ENCODE data around the gene PIH1D2. TPM values are rescaled to one million over a fixed set of nuclear protein-coding genes. Genes with fewer than 3 reads are reported as not detected.
"Not testable (repeated sequence)": the region's sequence is repeated elsewhere in the genome, so short reads cannot be mapped to it uniquely, and the experiment has no call there.

Gene PIH1D2
- total RNA-seq, 1 experiment from 2014 or later: 1.8 TPM

DNA sequence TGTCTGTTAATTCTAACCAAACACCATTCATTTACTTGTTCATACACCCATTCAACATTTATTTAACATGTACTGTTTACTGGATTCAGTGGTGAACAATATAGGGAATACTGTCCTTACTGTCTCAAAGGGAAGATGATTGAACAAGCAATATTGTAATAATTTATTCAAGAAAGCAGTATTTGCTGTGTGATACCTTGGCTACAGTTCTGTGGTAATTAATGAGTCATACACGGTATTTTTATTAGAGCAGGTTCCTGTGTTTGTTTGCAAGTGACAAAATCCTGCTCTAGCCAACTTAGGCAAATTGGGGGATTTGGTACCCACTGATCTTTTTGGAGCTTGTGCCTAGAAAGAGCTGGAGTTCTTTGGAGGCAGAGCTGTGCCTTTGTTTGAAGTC is 15.7 kb downstream of the PIH1D2 start:
- no peak for DNase-seq (ENCODE audit: extremely low read depth, low read depth)

- no peak for DNase-seq (ENCODE audit: extremely low read depth, low read depth)
Measured at GRCh38 chr11:112057170-112057569, 16.6 kb downstream of the PIH1D2 start.

GRCh38 chr11:112051768-112052167 is 22.0 kb downstream of the PIH1D2 start:
- DNase-seq (ENCODE audit: extremely low read depth, low read depth): no peak

DNA sequence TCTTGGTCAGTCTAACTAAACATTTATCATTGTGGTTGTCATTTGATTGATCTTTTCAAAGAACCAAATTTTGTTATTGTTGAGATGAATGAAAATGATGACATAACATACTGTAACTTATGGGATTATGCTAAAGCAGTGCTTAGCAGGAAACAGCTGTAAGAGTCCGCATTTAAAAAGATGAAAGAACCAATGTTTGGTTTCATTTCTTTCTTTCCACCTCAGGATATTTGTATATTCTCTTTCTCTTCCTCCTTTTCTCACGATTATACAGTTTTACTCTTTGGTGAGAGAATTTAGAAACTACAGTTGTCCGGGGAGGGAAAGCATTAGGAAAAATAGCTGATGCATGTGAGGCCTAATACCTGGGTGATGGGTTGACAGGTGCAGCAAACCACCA is 23.1 kb downstream of the PIH1D2 start:
- no peak for DNase-seq (ENCODE audit: extremely low read depth, low read depth)

- DNase-seq (ENCODE audit: extremely low read depth, low read depth): no peak
Measured at GRCh38 chr11:112049777-112050176, 24.0 kb downstream of the PIH1D2 start.

DNA sequence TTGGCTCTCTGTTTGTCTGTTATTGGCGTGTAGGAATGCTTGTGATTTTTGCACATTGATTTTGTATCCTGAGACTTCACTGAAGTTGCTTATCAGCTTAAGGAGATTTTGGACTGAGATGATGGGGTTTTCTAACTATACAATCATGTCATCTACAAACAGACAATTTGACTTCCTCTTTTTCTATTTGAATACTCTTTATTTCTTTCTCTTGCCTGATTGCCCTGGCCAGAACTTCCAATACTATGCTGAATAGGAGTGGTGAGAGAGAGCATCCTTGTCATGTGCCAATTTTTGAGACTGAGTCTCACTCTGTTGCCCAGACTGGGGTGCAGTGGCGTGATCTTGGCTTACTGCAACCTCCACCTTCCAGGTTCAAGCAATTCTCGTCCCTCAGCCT is 25.6 kb downstream of the PIH1D2 start:
- not testable (repeated sequence) for DNase-seq (ENCODE audit: extremely low read depth, low read depth)

DNA sequence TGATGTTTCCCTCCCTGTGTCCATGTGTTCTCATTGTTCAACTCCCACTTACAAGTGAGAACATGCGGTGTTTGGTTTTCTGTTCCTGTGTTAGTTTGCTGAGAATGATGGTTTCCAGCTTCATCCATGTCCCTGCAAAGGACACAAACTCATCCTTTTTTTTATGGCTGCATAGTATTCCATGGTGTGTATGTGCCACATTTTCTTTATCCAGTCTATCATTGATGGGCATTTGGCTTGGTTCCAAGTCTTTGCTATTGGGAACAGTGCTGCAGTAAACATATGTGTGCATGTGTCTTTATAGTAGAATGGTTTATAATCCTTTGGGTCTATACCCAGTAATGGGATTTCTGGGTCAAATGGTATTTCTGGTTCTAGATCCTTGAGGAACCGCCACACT is 27.2 kb downstream of the PIH1D2 start:
- not testable (repeated sequence) for DNase-seq (ENCODE audit: extremely low read depth, low read depth)

DNA sequence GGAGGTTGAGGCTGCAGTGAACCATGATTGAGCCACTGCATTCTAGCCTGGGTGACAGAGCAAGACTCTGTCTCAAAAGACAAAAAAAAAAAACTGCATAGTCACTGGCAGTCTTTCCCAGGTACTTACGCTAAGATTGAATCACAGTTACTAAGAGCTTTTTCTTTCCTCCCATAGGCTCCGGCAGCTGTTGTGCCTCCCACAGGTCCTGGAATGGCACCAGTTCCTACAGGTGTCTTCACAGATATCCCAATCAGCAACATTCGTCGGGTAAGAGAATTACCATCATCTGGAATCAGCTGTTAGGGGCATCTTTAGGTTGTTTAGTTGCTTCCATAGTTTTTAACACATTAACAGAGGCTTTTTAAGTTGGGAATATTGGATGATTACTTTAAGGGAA is 28.9 kb downstream of the PIH1D2 start:
- no peak for DNase-seq (ENCODE audit: extremely low read depth, low read depth)

GRCh38 chr11:112042961-112043304 is 30.9 kb downstream of the PIH1D2 start:
- no peak for DNase-seq (ENCODE audit: extremely low read depth, low read depth)

- DNase-seq (ENCODE audit: extremely low read depth, low read depth): no peak
Measured at GRCh38 chr11:112042161-112042960, 31.5 kb downstream of the PIH1D2 start.

DNA sequence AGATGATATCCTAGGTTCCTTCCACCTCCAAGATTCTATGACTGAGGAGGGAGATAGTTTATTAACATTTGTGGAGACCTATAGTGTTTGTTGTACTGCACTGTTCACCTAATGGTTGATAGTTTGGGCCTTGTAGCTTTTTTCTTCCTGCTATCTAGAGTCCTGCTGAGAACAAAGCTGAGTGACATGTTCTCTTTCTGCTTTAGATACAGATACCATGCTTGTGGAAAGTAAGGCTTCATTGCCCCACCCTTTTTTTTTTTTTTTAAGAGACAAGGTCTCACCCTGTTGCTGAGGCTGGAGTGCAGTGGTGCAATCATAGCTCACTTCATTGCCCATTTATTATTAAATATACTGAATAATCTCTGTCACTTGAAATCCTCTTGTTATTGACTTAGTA is 36.3 kb downstream of the PIH1D2 start:
- DNase-seq (ENCODE audit: extremely low read depth, low read depth): no peak

GRCh38 chr11:112033902-112034301 is 39.9 kb downstream of the PIH1D2 start:
- DNase-seq (ENCODE audit: extremely low read depth, low read depth): no peak

DNA sequence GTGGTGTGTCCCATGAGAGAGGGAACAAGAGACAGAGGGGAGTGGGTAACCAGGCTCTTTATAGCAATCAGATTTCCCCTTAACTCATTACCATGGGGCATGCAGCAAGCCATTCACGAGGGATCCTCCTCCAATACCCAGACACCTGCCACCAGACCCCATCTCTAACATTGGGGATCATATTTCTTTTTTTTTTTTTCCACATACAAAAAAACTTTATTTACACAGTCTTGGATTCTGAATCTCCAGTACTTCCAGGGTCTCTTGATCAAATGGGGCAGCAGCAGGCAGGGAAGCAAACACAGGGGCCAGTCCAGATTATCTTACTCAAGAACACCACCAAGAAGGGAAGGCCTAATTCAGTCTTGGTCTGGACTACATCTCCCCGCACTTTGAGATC is 44.4 kb downstream of the PIH1D2 start:
- DNase-seq (ENCODE audit: extremely low read depth, low read depth): no peak

- not testable (repeated sequence) for DNase-seq (ENCODE audit: extremely low read depth, low read depth)
Measured at GRCh38 chr11:112026784-112027410, 46.9 kb downstream of the PIH1D2 start.

- no peak for DNase-seq (ENCODE audit: extremely low read depth, low read depth)
Measured at GRCh38 chr11:112025707-112026106, 48.1 kb downstream of the PIH1D2 start.

GRCh38 chr11:112024773-112025678 is 48.8 kb downstream of the PIH1D2 start, which contains the start of gene DLAT:
TSS of gene DLAT (plus strand) at chr11:112025408. CDS start at chr11:112025473, 65 bp downstream.
- DNase-seq (ENCODE audit: extremely low read depth, low read depth): peak; percentile 64

DNA sequence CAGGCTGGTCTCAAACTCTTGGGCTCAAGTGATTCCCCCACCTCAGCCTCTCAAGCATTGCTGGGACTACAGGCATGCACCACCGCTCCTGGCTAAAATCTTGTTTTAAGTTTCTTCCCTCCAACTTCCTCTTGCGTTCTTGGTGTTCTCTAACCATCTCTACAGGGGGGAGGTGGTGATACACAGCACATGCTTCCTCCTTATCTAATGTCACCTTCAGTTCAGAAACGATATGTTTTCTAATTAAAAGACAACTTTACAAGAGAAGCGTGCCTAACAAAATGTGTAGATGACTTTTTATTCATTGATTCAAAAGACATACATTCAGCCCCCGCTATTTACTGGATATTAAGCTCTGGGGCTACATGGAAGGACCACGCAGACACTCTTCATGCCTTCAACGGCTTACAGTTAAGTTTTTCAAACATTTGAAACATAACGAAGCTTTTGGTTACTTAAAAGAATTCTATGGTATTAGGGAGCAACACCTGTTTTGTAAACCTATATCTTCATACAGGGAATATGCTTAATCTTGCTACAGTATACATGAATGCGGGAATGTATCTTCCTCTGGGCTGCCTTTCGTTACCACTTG is 49.5 kb downstream of the PIH1D2 start:
- no peak for DNase-seq (ENCODE audit: extremely low read depth, low read depth)

DNA sequence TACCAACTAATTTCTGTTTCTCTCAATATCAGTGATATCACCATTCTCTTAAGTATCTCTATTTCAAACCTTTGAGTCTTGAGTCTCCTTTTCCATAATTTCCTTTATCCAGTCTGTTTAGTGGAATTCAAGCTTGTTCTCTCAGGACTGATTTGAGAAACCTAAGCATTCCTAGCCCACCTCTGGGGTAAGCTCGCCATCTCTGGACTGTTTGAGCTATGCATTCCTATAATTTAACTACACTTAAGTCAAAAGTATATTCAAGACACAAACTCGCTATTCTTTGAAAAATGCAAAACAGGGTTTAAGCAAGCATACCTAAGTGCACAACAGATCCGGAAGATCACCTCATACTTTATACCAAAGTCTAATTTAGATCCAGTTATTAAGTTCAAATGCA is 50.7 kb downstream of the PIH1D2 start:
- no peak for DNase-seq (ENCODE audit: extremely low read depth, low read depth)

GRCh38 chr11:112019066-112019465 is 54.8 kb downstream of the PIH1D2 start:
- DNase-seq (ENCODE audit: extremely low read depth, low read depth): no peak

Measured in NCI-H460 (cell line).